AG04449 (cell line): ENCODE data around the gene PCARE.
"Not testable (repeated sequence)": the region's sequence is repeated elsewhere in the genome, so short reads cannot be mapped to it uniquely, and the experiment has no call there.

Source experiments
- CTCF ChIA-PET: fragments of 350-600 bp; formaldehyde crosslinking; extraction: SDS; loops from one replicate; lab custom pipeline; 2021; ENCODE audit warnings: antibody characterized with exemption; lab: Yijun Ruan, JAX
- POLR2A ChIA-PET: fragments of 400-600, 350-600 bp; formaldehyde crosslinking; extraction: SDS; loops from one replicate; lab custom pipeline; 2020; ENCODE audit warnings: antibody characterized with exemption, inconsistent platforms; lab: Yijun Ruan, JAX
- DNase-seq: peaks from one replicate; pipeline ENCODE4 v3.0.0-alpha.2; 2010; ENCODE audit warnings: low read depth, low spot score
- H3K4me3 ChIP-seq: 2 replicates; pipeline ENCODE4 v1.5.1; 2011; ENCODE audit warnings: low read depth, mild to moderate bottlenecking, control low read depth, low read length
- CTCF ChIP-seq: IDR thresholded peaks from one replicate; pipeline ENCODE4 v1.5.1; 2011; ENCODE audit warnings: mild to moderate bottlenecking, moderate library complexity, low read length, control low read depth, inconsistent platforms; ENCODE audit not compliant: insufficient read depth; ENCODE audit errors: missing control alignments

PCARE gene

GRCh38 chr2:29112379-29112778, 38.1 kb upstream of the PCARE start:
- no peak for TF ChIP-seq CTCF
- ChIA-PET POLR2A (no interaction called here), CTCF (no interaction called here)
- no peak for DNase-seq
- H3K4me3 ChIP-seq: no peak overlapping the region

GRCh38 chr2:29110916-29111535, 36.7 kb upstream of the PCARE start:
- ChIA-PET POLR2A (no interaction called here), CTCF (no interaction called here)
- TF ChIP-seq CTCF: no peak
- H3K4me3 ChIP-seq: no peak overlapping the region
- DNase-seq: no peak

GRCh38 chr2:29109246-29109645, 34.9 kb upstream of the PCARE start:
- TF ChIP-seq CTCF: no peak
- no peak overlapping the region for H3K4me3 ChIP-seq
- DNase-seq: no peak
- CTCF ChIA-PET: no interaction called here
- POLR2A ChIA-PET: no interaction called here

DNA sequence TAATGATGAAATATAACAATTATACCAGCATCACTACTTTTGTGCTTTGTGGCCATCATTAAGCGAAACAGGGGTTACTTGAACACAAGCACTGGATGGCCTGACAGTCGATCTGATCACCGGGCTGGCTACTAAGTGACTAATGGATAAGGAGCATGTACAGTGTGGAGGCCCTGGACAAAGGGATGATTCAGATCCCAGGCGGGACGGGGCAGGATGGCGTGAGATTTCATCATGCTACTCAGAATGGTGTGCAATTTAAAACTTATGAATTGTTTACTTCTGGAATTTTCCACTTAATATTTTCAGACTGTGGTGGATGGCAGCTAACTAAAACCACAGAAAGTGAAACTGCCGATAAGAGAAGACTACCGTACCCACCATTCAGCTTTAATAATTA, 33.9 kb upstream of the PCARE start:
- peak; percentile 37 for DNase-seq
- ChIA-PET CTCF (interaction anchor here (0.7 kb wide), 1 partner anchor 9 kb away, joined by 3 read pairs; no protein-coding TSS in a partner anchor), POLR2A (no interaction called here)
- H3K4me3 ChIP-seq: no peak overlapping the region
- TF ChIP-seq CTCF: no peak

DNA sequence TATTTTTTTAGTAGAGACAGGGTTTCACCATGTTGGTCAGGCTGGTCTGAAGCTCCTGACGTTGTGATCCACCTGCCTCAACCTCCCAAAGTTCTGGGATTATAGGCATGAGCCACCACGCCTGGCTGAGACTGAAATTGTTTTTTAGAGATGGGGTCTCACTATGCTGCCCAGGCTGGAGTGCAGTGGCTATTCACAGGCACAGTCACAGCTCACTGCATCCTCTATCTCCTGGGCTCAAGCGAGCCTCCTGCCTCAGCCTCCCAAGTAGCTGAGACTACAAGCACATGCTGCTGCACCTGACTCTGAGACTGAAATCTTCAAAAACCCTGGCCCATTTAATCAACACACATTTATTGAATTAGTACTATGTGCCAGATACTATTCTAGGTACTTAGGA, 33.2 kb upstream of the PCARE start:
- POLR2A ChIA-PET, DNase-seq, H3K4me3 ChIP-seq, CTCF ChIA-PET: not testable (repeated sequence)

GRCh38 chr2:29106980-29107388, 32.7 kb upstream of the PCARE start:
- DNase-seq: no peak
- no peak overlapping the region for H3K4me3 ChIP-seq
- no peak for TF ChIP-seq CTCF
- ChIA-PET CTCF (interaction anchor here (0.9 kb wide), 1 partner anchor 10 kb away, joined by 4 read pairs; no protein-coding TSS in a partner anchor), POLR2A (no interaction called here)

- no peak overlapping the region for H3K4me3 ChIP-seq
- ChIA-PET POLR2A (no interaction called here), CTCF (interaction anchor here (0.9 kb wide), 1 partner anchor 10 kb away, joined by 4 read pairs; no protein-coding TSS in a partner anchor)
- TF ChIP-seq CTCF: no peak
- no peak for DNase-seq
Observed at GRCh38 chr2:29106256-29106655, 31.9 kb upstream of the PCARE start.
